OCI-LY1 (cell line): ENCODE measurements around the gene RBPMS2.

ENCODE experiments used
- H2AFZ ChIP-seq: fragments of 200-600 bp; sonication (generic), shearing (Covaris generic); 2 replicates; pipeline ENCODE4 v1.6.0; 2014; ENCODE audit warnings: antibody characterized with exemption, mild to moderate bottlenecking, low read length
- H3F3A ChIP-seq: fragments of 200-600 bp; sonication (generic), shearing (Covaris generic); 2 replicates; pipeline ENCODE4 v1.6.0; 2014; ENCODE audit warnings: mild to moderate bottlenecking, antibody characterized with exemption, low read length, moderate library complexity; ENCODE audit not compliant: insufficient read depth
- H3K27ac ChIP-seq: fragments of 200-600 bp; sonication (generic); 2 replicates; pipeline ENCODE4 v1.5.1; 2014; ENCODE audit warnings: low read length, mixed run types, mild to moderate bottlenecking, low read depth; ENCODE audit not compliant: poor library complexity, severe bottlenecking
- H3K27me3 ChIP-seq: fragments of 200-600 bp; sonication (generic); 2 replicates; pipeline ENCODE4 v1.6.0; 2014; ENCODE audit warnings: antibody characterized with exemption, mild to moderate bottlenecking, low read length, moderate library complexity; ENCODE audit not compliant: insufficient read depth
- H3K36me3 ChIP-seq: fragments of 200-600 bp; sonication (generic); 2 replicates; pipeline ENCODE4 v1.6.1; 2014; ENCODE audit warnings: mild to moderate bottlenecking, antibody characterized with exemption, low read length, moderate library complexity, mixed read lengths; ENCODE audit not compliant: insufficient read depth
- H3K4me1 ChIP-seq: fragments of 200-600 bp; sonication (generic); 2 replicates; pipeline ENCODE4 v1.5.1; 2014; ENCODE audit warnings: mild to moderate bottlenecking, low read length, moderate library complexity; ENCODE audit not compliant: insufficient read depth, severe bottlenecking
- H3K4me2 ChIP-seq: fragments of 200-600 bp; sonication (generic), shearing (Covaris generic); 2 replicates; pipeline ENCODE4 v1.6.1; 2014; ENCODE audit warnings: low read length
- H3K4me3 ChIP-seq: fragments of 200-600 bp; sonication (generic); 2 replicates; pipeline ENCODE4 v1.5.1; 2014; ENCODE audit warnings: low read length, low read depth, mild to moderate bottlenecking, mixed read lengths; ENCODE audit not compliant: poor library complexity, severe bottlenecking
- H3K79me2 ChIP-seq: fragments of 200-600 bp; shearing (Covaris generic); 2 replicates; pipeline ENCODE4 v1.6.1; 2016; ENCODE audit warnings: mixed run types, low read length, mixed read lengths; ENCODE audit not compliant: insufficient read depth
- H3K9ac ChIP-seq: fragments of 200-600 bp; sonication (generic), shearing (Covaris generic); 2 replicates; pipeline ENCODE4 v1.6.1; 2014; ENCODE audit warnings: mild to moderate bottlenecking, low read length, mixed read lengths
- H3K9me2 ChIP-seq: fragments of 200-600 bp; sonication (generic), shearing (Covaris generic); 2 replicates; pipeline ENCODE4 v1.6.1; 2014; ENCODE audit warnings: low read depth, mild to moderate bottlenecking, low read length, mixed read lengths
- H3K9me3 ChIP-seq: fragments of 200-600 bp; shearing (Covaris generic); 2 replicates; pipeline ENCODE4 v1.6.1; 2014; ENCODE audit warnings: low read length, mixed read lengths
- H4K20me1 ChIP-seq: fragments of 200-600 bp; sonication (generic), shearing (Covaris generic); 2 replicates; pipeline ENCODE4 v1.6.0; 2016; ENCODE audit warnings: mild to moderate bottlenecking, low read length; ENCODE audit not compliant: insufficient read depth
- CTCF ChIP-seq: fragments of 200-600 bp; sonication (generic), shearing (Covaris generic); IDR thresholded peaks from 2 replicates; pipeline ENCODE4 v1.5.1; 2017; ENCODE audit warnings: mild to moderate bottlenecking, antibody characterized with exemption, low read length, moderate library complexity, mixed read lengths
- EZH2 ChIP-seq: fragments of 200-600 bp; sonication (generic), shearing (Covaris generic); IDR thresholded peaks from 2 replicates; pipeline ENCODE4 v1.8.0; 2017; ENCODE audit warnings: borderline replicate concordance, mixed run types, mild to moderate bottlenecking, antibody characterized with exemption, low read length, moderate library complexity, mixed read lengths

RBPMS2 gene

GRCh38 chr15:64717735-64718495 is 57.5 kb downstream of the RBPMS2 start:
- Histone ChIP-seq H3K4me3 (no peak overlapping the region), H3K79me2 (no peaks in the 10 kb centered on the region), H3K27me3 (no peaks in the 10 kb centered on the region), H3K9me3 (no peaks in the 10 kb centered on the region), H3K27ac (no peak overlapping the region), H3K36me3 (no peaks in the 10 kb centered on the region), H4K20me1 (no peaks in the 10 kb centered on the region), H3K4me1 (no peaks in the 10 kb centered on the region), H3K9me2 (no peaks in the 10 kb centered on the region), H2AFZ (no peak overlapping the region), H3K4me2 (no peak overlapping the region), H3K9ac (no peak overlapping the region), H3F3A (no peaks in the 10 kb centered on the region)
- TF ChIP-seq EZH2 (no peak), CTCF (no peak)

- no peaks in the 10 kb centered on the region for H3K9me3 ChIP-seq
- no peak for TF ChIP-seq CTCF
- TF ChIP-seq EZH2 = no peak
- H3K27ac ChIP-seq = no peak overlapping the region
- H3K4me1 ChIP-seq = no peaks in the 10 kb centered on the region
- H2AFZ ChIP-seq = no peak overlapping the region
- H3F3A ChIP-seq = no peaks in the 10 kb centered on the region
- no peaks in the 10 kb centered on the region for H3K36me3 ChIP-seq
- no peaks in the 10 kb centered on the region for H3K9me2 ChIP-seq
- H3K79me2 ChIP-seq = no peaks in the 10 kb centered on the region
- H4K20me1 ChIP-seq = no peaks in the 10 kb centered on the region
- no peak overlapping the region for H3K9ac ChIP-seq
- no peaks in the 10 kb centered on the region; the same call in 1 of the 2 replicates for H3K27me3 ChIP-seq
- no peak overlapping the region for H3K4me3 ChIP-seq
- H3K4me2 ChIP-seq = no peak overlapping the region
These were observed 58.3 kb downstream of the RBPMS2 start for GRCh38 chr15:64717130-64717529.

- Histone ChIP-seq H3K4me1 (no peaks in the 10 kb centered on the region), H3K9me3 (no peaks in the 10 kb centered on the region), H3K27ac (no peak overlapping the region), H3K9ac (no peak overlapping the region), H3K36me3 (no peaks in the 10 kb centered on the region), H3K4me2 (no peak overlapping the region), H3K27me3 (no peaks in the 10 kb centered on the region; the same call in 1 of the 2 replicates), H4K20me1 (no peaks in the 10 kb centered on the region), H3K79me2 (no peaks in the 10 kb centered on the region), H2AFZ (no peak overlapping the region), H3K4me3 (no peak overlapping the region), H3F3A (no peaks in the 10 kb centered on the region), H3K9me2 (no peaks in the 10 kb centered on the region)
- TF ChIP-seq EZH2 = no peak
- TF ChIP-seq CTCF = no peak
These were observed 58.9 kb downstream of the RBPMS2 start for GRCh38 chr15:64716452-64716851.
